Mesendoderm (in vitro differentiated cells): ENCODE measurements around the gene IGFLR1.
A peak's percentile ranks its signal among the peaks of the same experiment; 100 is the strongest.

Source experiments
- DNase-seq: peaks from one replicate; pipeline ENCODE4 v3.0.0; 2013
- H2AK5ac ChIP-seq: 2 replicates; pipeline ENCODE4 v1.6.1; 2013; ENCODE audit warnings: low read length, inconsistent platforms
- H2BK120ac ChIP-seq: 2 replicates; pipeline ENCODE4 v1.6.1; 2013; ENCODE audit warnings: low read depth, mild to moderate bottlenecking, low read length, moderate library complexity, mixed read lengths
- H2BK15ac ChIP-seq: replicated peaks from 2 replicates; pipeline ENCODE4 v1.6.1; 2013; ENCODE audit warnings: low read depth, mild to moderate bottlenecking, moderate library complexity
- H2BK5ac ChIP-seq: 2 replicates; pipeline ENCODE4 v1.6.1; 2013; ENCODE audit warnings: low read length, inconsistent platforms
- H3K18ac ChIP-seq: 2 replicates; pipeline ENCODE4 v1.6.1; 2013; ENCODE audit warnings: mild to moderate bottlenecking, low read length, mixed read lengths
- H3K23ac ChIP-seq: one replicate; pipeline ENCODE4 v1.6.1; 2013; ENCODE audit warnings: low read length
- H3K27ac ChIP-seq: 2 replicates; pipeline ENCODE4 v1.5.1; 2013; ENCODE audit warnings: low read depth, mild to moderate bottlenecking, inconsistent platforms, low read length, moderate library complexity
- H3K27me3 ChIP-seq: 2 replicates; pipeline ENCODE4 v1.6.1; 2013; ENCODE audit warnings: low read length, control low read depth, mild to moderate bottlenecking, inconsistent platforms; ENCODE audit not compliant: insufficient read depth, poor library complexity
- H3K36me3 ChIP-seq: 2 replicates; pipeline ENCODE4 v1.6.1; 2013; ENCODE audit warnings: low read length, inconsistent platforms; ENCODE audit not compliant: control insufficient read depth, insufficient read depth
- H3K4ac ChIP-seq: one replicate; pipeline ENCODE4 v1.6.1; 2013; ENCODE audit warnings: low read depth, mild to moderate bottlenecking, low read length, moderate library complexity
- H3K4me1 ChIP-seq: 2 replicates; pipeline ENCODE4 v1.6.1; 2013; ENCODE audit warnings: low read depth, low read length, inconsistent platforms; ENCODE audit not compliant: control insufficient read depth
- H3K4me2 ChIP-seq: 2 replicates; pipeline ENCODE4 v1.6.1; 2013; ENCODE audit warnings: low read length
- H3K4me3 ChIP-seq: 2 replicates; pipeline ENCODE4 v1.5.1; 2013; ENCODE audit warnings: mild to moderate bottlenecking, low read length
- H3K56ac ChIP-seq: one replicate; pipeline ENCODE4 v1.6.1; 2013; ENCODE audit warnings: low read length
- H3K79me1 ChIP-seq: 2 replicates; pipeline ENCODE4 v1.6.1; 2013; ENCODE audit warnings: low read length, inconsistent platforms
- H3K79me2 ChIP-seq: 2 replicates; pipeline ENCODE4 v1.6.1; 2013; ENCODE audit warnings: mild to moderate bottlenecking, low read length; ENCODE audit not compliant: control insufficient read depth, insufficient read depth
- H3K9ac ChIP-seq: 2 replicates; pipeline ENCODE4 v1.6.1; 2013; ENCODE audit warnings: low read length, inconsistent platforms
- H4K5ac ChIP-seq: one replicate; pipeline ENCODE4 v1.6.1; 2013; ENCODE audit warnings: low read length
- H4K8ac ChIP-seq: one replicate; pipeline ENCODE4 v1.6.1; 2013; ENCODE audit warnings: low read depth, mild to moderate bottlenecking, control low read depth, low read length, moderate library complexity
- WGBS: extraction: QIAGEN DNeasy Blood & Tissue Kit; methylation state at CpG from one replicate; pipeline ENCODE4 v1.1.7; 2013; ENCODE audit warnings: low lambda C conversion rate, missing lambda C conversion rate; ENCODE audit not compliant: insufficient coverage; ENCODE audit errors: extremely low coverage; 5-methylcytosine and 5-hydroxymethylcytosine counted together

Gene IGFLR1

DNA sequence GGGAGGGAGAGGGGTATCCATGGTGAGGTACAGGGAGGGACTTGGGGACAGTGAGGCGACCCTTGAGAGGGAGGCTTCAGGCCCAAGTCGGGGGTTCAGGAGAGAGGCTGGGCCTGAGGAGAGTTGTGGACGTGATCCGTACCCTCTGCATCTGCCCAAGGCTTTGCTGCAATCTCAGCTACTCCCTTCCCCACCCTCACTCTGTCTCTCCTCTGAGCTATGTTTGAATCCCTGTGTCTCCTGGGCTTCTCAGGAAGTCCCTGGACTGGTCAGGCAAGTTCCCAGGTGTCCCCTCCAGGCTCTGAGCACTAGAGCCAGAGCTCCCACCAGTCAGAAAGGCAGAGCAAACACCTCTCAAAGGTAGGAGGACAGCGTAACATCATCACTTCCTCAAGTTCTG, 7.9 kb upstream of the IGFLR1 start:
- no peak for DNase-seq
- no CpG with 5 or more reads among the region's 5 CpGs for WGBS
- Histone ChIP-seq H3K4me2 (no peak overlapping the region), H3K27me3 (no peaks in the 10 kb centered on the region), H2BK5ac (no peak overlapping the region), H3K56ac (no peak overlapping the region), H2AK5ac (no peak overlapping the region), H4K5ac (no peak overlapping the region), H3K4me3 (no peak overlapping the region), H4K8ac (no peak overlapping the region), H3K79me1 (no peaks in the 10 kb centered on the region), H3K9ac (no peak overlapping the region), H3K79me2 (no peaks in the 10 kb centered on the region), H3K36me3 (no peaks in the 10 kb centered on the region), H2BK15ac (no peak overlapping the region), H3K27ac (no peak overlapping the region), H3K4ac (no peak overlapping the region), H3K23ac (no peak overlapping the region), H2BK120ac (no peak overlapping the region), H3K18ac (no peak overlapping the region), H3K4me1 (no peaks in the 10 kb centered on the region)

DNA sequence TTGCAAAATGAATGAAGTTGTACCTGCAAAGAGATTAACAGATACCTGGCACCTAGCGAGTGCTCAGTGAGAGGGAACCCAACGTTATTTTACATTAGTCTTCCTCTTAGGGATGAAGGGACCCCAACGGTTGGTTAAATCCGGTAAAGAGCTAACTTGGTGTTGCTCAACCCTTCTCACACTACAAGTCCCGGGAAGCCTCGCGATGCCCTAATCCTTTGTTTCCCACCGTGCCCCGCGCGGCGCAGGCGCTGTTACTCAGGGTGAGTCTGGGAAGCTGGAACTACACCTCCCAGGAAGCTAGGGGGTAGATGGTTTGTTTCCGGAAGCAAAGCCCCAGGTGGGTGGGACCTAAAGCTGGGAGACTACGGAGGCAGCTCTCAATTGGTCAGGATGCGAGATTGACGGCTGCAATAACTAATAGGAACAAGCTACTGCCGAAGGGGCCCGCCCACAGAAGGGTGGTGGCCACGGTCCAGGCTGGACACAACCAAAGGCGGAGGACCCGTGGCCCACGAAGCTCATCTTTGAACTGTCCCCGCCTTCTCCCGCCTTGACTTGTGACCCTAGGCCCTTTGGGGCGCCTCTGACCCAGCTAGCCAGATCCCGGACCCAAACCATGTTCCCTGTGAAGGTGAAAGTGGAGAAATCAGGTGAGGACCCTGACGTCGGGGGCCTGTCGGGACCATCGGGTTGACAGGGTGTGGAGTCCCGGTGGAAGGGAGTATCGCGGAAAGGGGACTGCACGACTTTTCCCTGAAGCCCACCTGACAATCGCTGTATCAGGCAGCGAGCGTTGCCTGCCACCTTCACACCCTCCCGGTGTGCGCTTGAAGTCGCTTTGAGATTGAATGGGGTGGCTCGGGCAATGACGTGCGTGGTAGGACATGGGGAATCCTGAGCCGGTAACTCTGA, 6.1 kb upstream of the IGFLR1 start, which contains the start of gene LIN37:
Gene LIN37 (plus strand): TSS at position 471 of the 915 bp plus-strand sequence. CDS start 149 bp downstream, at position 620.
- Histone ChIP-seq H3K79me1 (no peaks in the 10 kb centered on the region), H3K4me2 (peak within 1 kb of the TSS; percentile 99), H3K56ac (peak within 1 kb of the TSS; percentile 94), H3K18ac (no peak within 1 kb of the TSS), H2BK5ac (no peak within 1 kb of the TSS), H3K9ac (peak within 1 kb of the TSS; percentile 85), H3K27me3 (no peaks in the 10 kb centered on the region), H3K36me3 (no peaks in the 10 kb centered on the region), H3K23ac (no peak within 1 kb of the TSS), H2BK120ac (no peak within 1 kb of the TSS), H3K4me3 (peak within 1 kb of the TSS; percentile 95), H3K4me1 (no peaks in the 10 kb centered on the region), H3K27ac (no peak within 1 kb of the TSS), H3K4ac (no peak within 1 kb of the TSS), H4K5ac (no peak within 1 kb of the TSS), H2BK15ac (no peak within 1 kb of the TSS), H4K8ac (no peak within 1 kb of the TSS), H2AK5ac (no peak within 1 kb of the TSS), H3K79me2 (no peaks in the 10 kb centered on the region)
- DNase-seq: peak; percentile 100
- WGBS: no CpG with 5 or more reads among the region's 45 CpGs

GRCh38 chr19:35746531-35746930, 4.3 kb upstream of the IGFLR1 start:
- DNase-seq: no peak
- Histone ChIP-seq H2BK5ac (no peak overlapping the region), H3K18ac (no peak overlapping the region), H3K4me3 (no peak overlapping the region), H3K79me2 (no peaks in the 10 kb centered on the region), H3K9ac (peak overlapping the region; percentile 90), H2BK120ac (no peak overlapping the region), H4K5ac (no peak overlapping the region), H3K56ac (peak overlapping the region; percentile 75), H3K4me2 (peak overlapping the region; percentile 93), H4K8ac (no peak overlapping the region), H3K4ac (no peak overlapping the region), H3K27ac (no peak overlapping the region), H2AK5ac (no peak overlapping the region), H2BK15ac (no peak overlapping the region), H3K79me1 (no peaks in the 10 kb centered on the region), H3K36me3 (no peaks in the 10 kb centered on the region), H3K4me1 (no peaks in the 10 kb centered on the region), H3K23ac (no peak overlapping the region), H3K27me3 (no peaks in the 10 kb centered on the region)
- no CpG with 5 or more reads among the region's 5 CpGs for WGBS

GRCh38 chr19:35746087-35746462, 3.8 kb upstream of the IGFLR1 start:
- no peaks in the 10 kb centered on the region for H3K79me2 ChIP-seq
- H3K4ac ChIP-seq: peak overlapping the region; percentile 26
- peak overlapping the region; percentile 58 for H3K4me3 ChIP-seq
- H3K27me3 ChIP-seq: no peaks in the 10 kb centered on the region
- H2AK5ac ChIP-seq: no peak overlapping the region
- no CpG with 5 or more reads among the region's 4 CpGs for WGBS
- H3K23ac ChIP-seq: no peak overlapping the region
- no peak overlapping the region for H2BK15ac ChIP-seq
- DNase-seq: no peak
- H2BK5ac ChIP-seq: no peak overlapping the region
- H4K5ac ChIP-seq: no peak overlapping the region
- peak overlapping the region; percentile 90 for H3K9ac ChIP-seq
- no peak overlapping the region for H3K27ac ChIP-seq
- H3K36me3 ChIP-seq: no peaks in the 10 kb centered on the region
- peak overlapping the region; percentile 75 for H3K56ac ChIP-seq
- no peaks in the 10 kb centered on the region for H3K79me1 ChIP-seq
- peak overlapping the region; percentile 93 for H3K4me2 ChIP-seq
- H4K8ac ChIP-seq: no peak overlapping the region
- H3K18ac ChIP-seq: peak overlapping the region; percentile 39
- no peak overlapping the region for H2BK120ac ChIP-seq
- H3K4me1 ChIP-seq: no peaks in the 10 kb centered on the region

DNA sequence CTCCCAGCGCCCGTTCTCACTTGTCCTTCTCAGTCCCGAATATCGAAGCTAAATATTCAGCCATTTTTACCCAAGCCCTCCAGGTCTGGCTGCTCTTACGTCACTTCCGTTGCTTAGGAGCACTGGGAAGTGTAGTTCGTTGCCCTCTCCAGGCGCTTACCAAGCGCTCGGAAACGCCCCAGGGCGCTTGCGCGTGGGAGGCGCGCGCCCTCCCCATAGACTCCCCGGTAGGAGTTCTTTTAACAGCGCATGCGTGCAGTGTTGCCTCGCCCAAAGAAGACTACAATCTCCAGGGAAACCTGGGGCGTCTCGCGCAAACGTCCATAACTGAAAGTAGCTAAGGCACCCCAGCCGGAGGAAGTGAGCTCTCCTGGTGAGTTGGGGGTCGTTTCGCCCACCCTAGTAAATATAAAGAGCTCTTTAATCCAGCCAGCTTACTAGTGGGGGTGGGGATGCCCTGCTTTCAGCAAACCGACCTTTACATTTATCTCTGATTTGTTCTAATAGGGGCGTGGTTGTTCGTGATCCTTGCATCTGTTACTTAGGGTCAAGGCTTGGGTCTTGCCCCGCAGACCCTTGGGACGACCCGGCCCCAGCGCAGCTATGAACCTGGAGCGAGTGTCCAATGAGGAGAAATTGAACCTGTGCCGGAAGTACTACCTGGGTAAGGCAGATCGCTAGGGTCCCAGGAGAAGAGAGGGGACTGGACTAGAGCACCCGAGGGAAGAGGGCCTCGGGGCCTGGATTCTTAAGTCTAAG, 3.3 kb upstream of the IGFLR1 start, which contains the start of the genes PSENEN and U2AF1L4:
Gene PSENEN (plus strand): TSS at position 324 of the 759 bp plus-strand sequence. CDS start 280 bp downstream, at position 604.
Gene U2AF1L4 (minus strand): TSS at position 91 of the 759 bp plus-strand sequence. CDS start 27 bp downstream, at position 64.
- no peak within 1 kb of the TSS for H3K23ac ChIP-seq
- H3K4me3 ChIP-seq: peak within 1 kb of the TSS; percentile 78
- WGBS: no CpG with 5 or more reads among the region's 40 CpGs
- H3K79me2 ChIP-seq: no peaks in the 10 kb centered on the region
- H3K36me3 ChIP-seq: no peaks in the 10 kb centered on the region
- peak within 1 kb of the TSS; percentile 93 for H3K4me2 ChIP-seq
- no peak within 1 kb of the TSS for H4K5ac ChIP-seq
- peak within 1 kb of the TSS; percentile 90 for H3K9ac ChIP-seq
- no peak within 1 kb of the TSS for H4K8ac ChIP-seq
- H2BK15ac ChIP-seq: no peak within 1 kb of the TSS
- H2BK120ac ChIP-seq: peak within 1 kb of the TSS; percentile 75
- peak within 1 kb of the TSS; percentile 85 for H3K4ac ChIP-seq
- no peak within 1 kb of the TSS for H2AK5ac ChIP-seq
- peak within 1 kb of the TSS; percentile 87 for H3K56ac ChIP-seq
- H2BK5ac ChIP-seq: peak within 1 kb of the TSS; percentile 56
- H3K27ac ChIP-seq: peak within 1 kb of the TSS; percentile 78
- peak within 1 kb of the TSS; percentile 100 for H3K18ac ChIP-seq
- no peaks in the 10 kb centered on the region for H3K4me1 ChIP-seq
- no peaks in the 10 kb centered on the region for H3K27me3 ChIP-seq
- no peaks in the 10 kb centered on the region for H3K79me1 ChIP-seq
- DNase-seq: peak; percentile 99
